Hematopoietic multipotent progenitor cell (in vitro differentiated cells): ENCODE measurements around the gene SPRR1A. TPM values are rescaled to one million over a fixed set of nuclear protein-coding genes. Genes with fewer than 3 reads are reported as not detected.
A peak's percentile ranks its signal among the peaks of the same experiment; 100 is the strongest.
"Not testable (repeated sequence)": the region's sequence is repeated elsewhere in the genome, so short reads cannot be mapped to it uniquely, and the experiment has no call there.

Experiments used
- DNase-seq, 3 donors: peaks; one replicate each; pipeline ENCODE4 v3.0.0-alpha.2; 2011 to 2015; ENCODE audit warnings: low read depth in 2 of 3, low spot score in 2 of 3
- total RNA-seq: library from RNA; depleted of rRNA; stranded (reverse); fragments of >200 nt; gene quantifications from one replicate; pipeline ENCODE4 v1.2.3, GENCODE V29; 2012

SPRR1A gene
- total RNA-seq, 1 donor, result not detected

GRCh38 chr1:152972196-152972886, 11.5 kb upstream of the SPRR1A start:
- DNase-seq, result no peak

- DNase-seq, result no peak
Observed at GRCh38 chr1:152976688-152977087, 7.2 kb upstream of the SPRR1A start.

GRCh38 chr1:152977614-152978013, 6.3 kb upstream of the SPRR1A start:
- DNase-seq, result no peak

- DNase-seq, result no peak
Observed at GRCh38 chr1:152980676-152981075, 3.2 kb upstream of the SPRR1A start.

- no peak for DNase-seq
Observed at GRCh38 chr1:152981146-152981871, 2.6 kb upstream of the SPRR1A start.

GRCh38 chr1:152982076-152982475, 1.8 kb upstream of the SPRR1A start:
- DNase-seq, result no peak

- DNase-seq, result no peak
Observed at GRCh38 chr1:152983234-152983633, 647 bp upstream of the SPRR1A start.

- DNase-seq, result no peak
Observed at GRCh38 chr1:152986578-152986977, 2.7 kb downstream of the SPRR1A start.

GRCh38 chr1:152993186-152993585, 9.3 kb downstream of the SPRR1A start:
- DNase-seq, result no peak

GRCh38 chr1:152995842-152996241, 12.0 kb downstream of the SPRR1A start:
- no peak for DNase-seq

- no peak for DNase-seq
Observed at GRCh38 chr1:152996633-152997400, 12.9 kb downstream of the SPRR1A start.

GRCh38 chr1:152997901-152998300, 14.0 kb downstream of the SPRR1A start:
- no peak for DNase-seq

- DNase-seq, result no peak
Observed at GRCh38 chr1:152998476-152998875, 14.6 kb downstream of the SPRR1A start.

GRCh38 chr1:152999818-153000217, 15.9 kb downstream of the SPRR1A start:
- DNase-seq, result no peak

- DNase-seq, result no peak
Observed at GRCh38 chr1:153000294-153000693, 16.4 kb downstream of the SPRR1A start.

- no peak for DNase-seq
Observed at GRCh38 chr1:153001382-153001781, 17.5 kb downstream of the SPRR1A start, which contains the start of gene SPRR3. Gene SPRR3, plus strand, starts transcription at chr1:153001749. Its CDS starts 1,272 bp downstream, at chr1:153003021.

- not testable (repeated sequence) for DNase-seq
Observed at GRCh38 chr1:153011235-153011758, 27.4 kb downstream of the SPRR1A start.

GRCh38 chr1:153021829-153022228, 37.9 kb downstream of the SPRR1A start:
- not testable (repeated sequence) for DNase-seq

GRCh38 chr1:153022340-153022739, 38.5 kb downstream of the SPRR1A start:
- DNase-seq, result peak in 1 of 3 donors; percentile 23

GRCh38 chr1:153023109-153023508, 39.2 kb downstream of the SPRR1A start:
- no peak for DNase-seq

GRCh38 chr1:153024413-153024812, 40.5 kb downstream of the SPRR1A start:
- no peak for DNase-seq
